Articular chondrocyte of knee joint (primary cell): Measurements from ENCODE around the gene NTRK1. TPM values are rescaled to one million over a fixed set of nuclear protein-coding genes. Genes with fewer than 3 reads are reported as not detected.

Experiments used
- total RNA-seq: library from RNA; depleted of rRNA; stranded (reverse); fragments of >200 nt; gene quantifications from 2 replicates; pipeline ENCODE4 v1.2.3, GENCODE V29; 2012

The NTRK1 gene
- 0.11 TPM in 1 of 2 replicates, not detected in the other for total RNA-seq

GRCh38 chr1:156860628-156861423 is at the start of gene NTRK1:
NTRK1 (plus strand) TSS chr1:156860865; CDS start chr1:156860935, 70 bp downstream.

GRCh38 chr1:156816561-156817328 is 43.9 kb upstream of the NTRK1 start, which contains the start of gene SH2D2A:
SH2D2A (minus strand) TSS chr1:156816848; CDS start chr1:156816708, 140 bp downstream.

GRCh38 chr1:156858959-156859522 is 1.6 kb upstream of the NTRK1 start, which contains the start of gene INSRR:
INSRR (minus strand) TSS chr1:156859117; CDS start chr1:156858621, 496 bp downstream.

GRCh38 chr1:156893048-156893953 is 32.6 kb downstream of the NTRK1 start, which contains the start of gene PEAR1:
PEAR1 (plus strand) TSS chr1:156893718; CDS start chr1:156903927, 10,209 bp downstream.

GRCh38 chr1:156920233-156921052 is 59.8 kb downstream of the NTRK1 start, which contains the start of gene LRRC71:
LRRC71 (plus strand) TSS chr1:156920632; CDS start chr1:156920804, 172 bp downstream.

Other genes with a start within 250 kb of the NTRK1 start
- not detected in 2 replicates for gene HAPLN2, start 241.4 kb upstream of the NTRK1 start, total RNA-seq
- gene BCAN, start 218.7 kb upstream of the NTRK1 start, total RNA-seq, result not detected in 2 replicates
- gene NES, start 183.5 kb upstream of the NTRK1 start, total RNA-seq, result 0.26 and 0.65 TPM in 2 replicates
- gene CRABP2, start 155.3 kb upstream of the NTRK1 start, total RNA-seq, result 1.6 and 3.0 TPM in 2 replicates
- gene METTL25B, start 132.4 kb upstream of the NTRK1 start, total RNA-seq, result 8.5 and 10.8 TPM in 2 replicates
- 15.6 and 19.5 TPM in 2 replicates for gene ISG20L2, start 132.1 kb upstream of the NTRK1 start, total RNA-seq
- 28.9 and 35.8 TPM in 2 replicates for gene MRPL24, start 119.8 kb upstream of the NTRK1 start, total RNA-seq
- gene HDGF, start 109.2 kb upstream of the NTRK1 start, total RNA-seq, result 131 and 139 TPM in 2 replicates
- gene PRCC, start 93.3 kb upstream of the NTRK1 start, total RNA-seq, result 21.9 and 22.0 TPM in 2 replicates
- 0.52 TPM in 1 of 2 replicates, not detected in the other for gene SH2D2A, start 44.0 kb upstream of the NTRK1 start, total RNA-seq
- gene INSRR, start 1.7 kb upstream of the NTRK1 start, total RNA-seq, result under 0.01 TPM in 1 of 2 replicates, not detected in the other
- 4.2 and 5.5 TPM in 2 replicates for gene PEAR1, start 32.9 kb downstream of the NTRK1 start, total RNA-seq
- not detected in 2 replicates for gene LRRC71, start 59.8 kb downstream of the NTRK1 start, total RNA-seq
- gene ARHGEF11, start 184.9 kb downstream of the NTRK1 start, total RNA-seq, result 31.0 and 32.8 TPM in 2 replicates
- gene ETV3L, start 238.9 kb downstream of the NTRK1 start, total RNA-seq, result not detected in 2 replicates